Heart left ventricle (tissue), 13 donors: Measurements from ENCODE around the gene VAV1.

Experiments
- CTCF ChIP-seq, 12 donors: fragments of 200-600 bp; sonication (generic) in 4 of 12; IDR thresholded peaks; one replicate each; pipeline versions ENCODE4 v1.5.0 to v1.8.0; 2018 to 2022; ENCODE audit warnings: antibody characterized with exemption in 12 of 12, mild to moderate bottlenecking in 5 of 12
- POLR2A ChIP-seq, 2 donors: fragments of 450-650 bp; IDR thresholded peaks; one replicate each; pipeline ENCODE4 v1.6.1; 2017; ENCODE audit warnings: antibody characterized with exemption in 2 of 2, mild to moderate bottlenecking in 2 of 2, moderate library complexity in 2 of 2
- donor health status: ischemic (EF 13 %, LVEDD 7.1; RV severe dilation, severe dysfunction).
- donor health status: DM: no; HTN: yes; CAD: no.
- donor health status: DM: no; HTN: no; CAD: no.
- donor health status: ischemic (EF 25% LVEDD 6.9; RV normal size, moderate dysfunction).
- donor health status: ischemic (EF 25% LVEDD 5.7; RV mildly dilated, moderate dysfunction).
- donor health status: ischemic (EF 35%, LVEDD 5.7; RV mildly dilated, moderate dysfunction).
- donor health status: nonischemic (EF 11% LVEDD 7.7; RV severe dilation, severe dysfunction).
- donor health status: DM: yes; HTN: yes; CAD: no.
- donor health status: PGD.
- donor health status: ischemic (EF 29% LVEDD 5.4; RV normal size, mild dysfunction).
- donor health status: nonischemic (EF 23%, LVEDD 6.1; RV moderate dilation, normal function).

- TF ChIP-seq CTCF (IDR thresholded peaks at IDR 0.05) (no peak), POLR2A (IDR thresholded peaks at IDR 0.05) (no peak)
These were observed 36.0 kb downstream of the VAV1 start for GRCh38 chr19:6808494-6808893.
